NCI-H2196 treated with DMSO at 0.1 percent for 48 hours (cell line): ENCODE measurements around the gene AMPH.
A peak's percentile ranks its signal among the peaks of the same experiment; 100 is the strongest.
"Not testable (repeated sequence)": the region's sequence is repeated elsewhere in the genome, so short reads cannot be mapped to it uniquely, and the experiment has no call there.

Experiments
- DNase-seq: peaks from one replicate; lab custom pipeline; 2025; ENCODE audit not compliant: unreplicated experiment; lab: John Stamatoyannopoulos, UW

Gene AMPH

DNA sequence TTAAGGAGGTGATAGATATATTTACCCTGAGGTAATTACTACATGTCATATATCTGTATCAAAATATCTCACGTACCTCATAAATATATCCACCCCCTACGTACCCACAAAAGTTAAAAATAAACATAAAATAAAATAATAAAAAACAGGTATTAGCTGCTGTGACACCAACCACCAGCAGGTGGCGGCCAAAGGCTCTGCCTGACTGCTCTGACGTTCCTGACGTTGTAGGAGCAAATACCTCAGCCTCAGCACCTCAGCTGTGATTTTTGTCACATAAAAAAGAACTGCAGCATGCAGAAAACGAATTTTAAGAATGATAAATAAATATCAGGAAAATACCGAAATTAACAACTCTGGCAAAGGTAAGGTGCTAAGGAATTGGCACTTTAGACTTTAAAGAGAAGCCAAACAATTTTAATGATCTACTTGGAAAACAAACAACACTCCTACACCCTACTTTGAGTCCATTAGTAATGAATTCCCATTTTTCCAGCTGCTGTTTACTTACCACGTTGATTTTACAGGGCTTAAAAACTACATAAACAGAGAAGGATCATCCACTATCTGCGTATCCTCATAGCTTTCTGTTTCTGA, 232.3 kb downstream of the AMPH start:
- DNase-seq, result peak; percentile 13

DNA sequence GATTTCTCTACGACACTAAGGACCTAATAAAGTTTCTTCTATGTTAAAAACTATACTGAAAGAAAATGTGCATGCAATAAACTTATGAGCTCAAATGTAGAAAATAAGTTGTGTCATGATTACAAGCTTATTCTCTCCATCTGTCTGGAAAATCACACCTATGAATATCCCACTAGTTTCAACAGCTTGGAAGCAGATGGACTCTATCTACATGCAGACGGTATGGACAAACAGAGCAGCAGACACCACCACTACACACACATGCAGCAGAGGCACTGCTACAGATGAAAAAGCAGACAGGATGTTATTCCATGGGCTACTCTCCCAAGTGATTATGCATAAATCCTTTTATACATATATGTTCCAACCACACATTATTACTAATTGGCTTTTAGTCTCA, 234.3 kb downstream of the AMPH start:
- DNase-seq, result no peak

DNA sequence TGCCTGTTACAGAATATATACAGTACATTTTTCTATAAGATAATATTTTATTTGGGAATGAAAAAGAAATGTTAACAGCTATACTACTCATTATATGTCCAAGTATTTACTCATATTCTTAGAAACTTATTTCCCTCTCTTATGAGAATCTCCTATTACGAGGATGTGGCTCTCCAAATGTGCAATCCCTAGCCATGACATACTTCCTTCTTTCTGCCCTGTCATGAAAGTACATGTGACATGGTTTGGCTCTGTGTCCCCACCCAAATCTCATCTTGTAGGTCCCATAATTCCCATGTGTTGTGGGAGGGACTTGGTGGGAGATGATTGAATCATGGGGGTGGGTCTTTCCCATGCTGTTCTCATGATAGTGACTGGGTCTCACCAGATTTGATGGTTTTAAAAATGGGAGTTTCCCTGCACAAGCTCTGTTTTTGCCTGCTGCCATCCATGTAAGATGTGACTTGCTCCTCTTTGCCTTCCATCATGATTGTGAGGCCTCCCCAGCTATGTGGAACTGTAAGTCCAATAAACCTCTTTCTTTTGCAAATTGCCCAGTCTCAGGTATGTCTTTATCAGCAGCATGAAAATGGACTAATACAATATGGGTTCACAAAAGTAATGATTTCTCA, 235.1 kb downstream of the AMPH start:
- not testable (repeated sequence) for DNase-seq

DNA sequence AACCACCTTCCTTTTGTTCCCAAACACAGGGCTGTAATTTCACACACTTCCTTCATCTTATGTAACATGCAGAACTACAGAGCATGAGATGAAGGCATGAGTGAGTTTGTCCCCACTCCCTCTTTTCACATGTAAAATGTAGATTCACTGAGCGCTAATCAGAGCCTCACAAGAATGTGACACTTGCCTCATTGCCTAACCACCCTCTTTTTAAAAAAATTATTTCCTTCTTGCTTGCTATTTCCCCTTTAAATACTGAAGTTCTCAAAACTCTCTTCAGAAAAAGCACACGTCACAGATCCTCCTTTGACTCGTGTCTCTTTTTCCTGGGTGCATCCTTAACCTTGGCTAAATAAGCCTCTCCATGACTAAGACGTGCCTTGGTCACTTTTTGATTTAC, 236.5 kb downstream of the AMPH start:
- no peak for DNase-seq

DNA sequence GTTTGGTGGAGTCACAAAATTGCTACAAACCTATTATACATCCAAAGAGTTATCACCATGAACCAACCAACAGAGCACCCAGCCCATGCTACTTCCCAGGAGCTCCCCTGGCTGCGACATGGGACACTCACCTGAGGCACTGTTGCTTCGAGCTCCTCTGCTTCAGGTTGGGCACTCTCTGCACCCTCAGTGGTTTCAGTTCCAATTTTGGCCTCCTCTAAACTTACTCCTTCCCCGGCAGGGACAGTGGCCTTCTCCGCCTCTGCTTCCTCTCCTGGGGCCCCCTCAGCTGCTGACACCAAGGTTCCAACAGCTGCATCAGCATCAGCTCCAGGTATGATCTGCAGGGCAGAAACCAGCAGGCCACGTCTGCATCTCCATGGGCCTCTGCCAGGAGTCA, 237.3 kb downstream of the AMPH start:
- no peak for DNase-seq

- no peak for DNase-seq
Observed at GRCh38 chr7:38391751-38392150, 239.4 kb downstream of the AMPH start.

DNA sequence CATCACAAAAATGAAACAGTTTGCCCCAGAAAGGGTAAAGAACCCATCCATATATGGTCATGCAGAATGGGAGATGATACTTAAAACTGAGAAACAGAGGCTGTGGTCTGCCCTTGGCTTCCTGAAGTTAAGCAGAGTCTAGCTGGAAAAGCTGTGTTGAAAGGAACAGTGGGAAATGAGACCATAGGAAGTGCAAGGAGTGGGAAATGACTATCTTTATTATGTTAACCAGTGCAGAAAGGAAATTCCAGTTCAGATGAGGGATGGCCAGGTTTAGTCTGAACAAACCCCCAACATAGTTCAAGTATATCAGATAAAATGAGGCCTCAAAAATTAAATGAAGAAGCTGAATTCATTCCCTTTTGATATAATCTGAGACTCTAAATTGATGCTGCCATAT, 245.5 kb downstream of the AMPH start:
- no peak for DNase-seq

GRCh38 chr7:38383281-38383680, 247.9 kb downstream of the AMPH start:
- no peak for DNase-seq

GRCh38 chr7:38382684-38383083, 248.5 kb downstream of the AMPH start:
- DNase-seq, result no peak

DNA sequence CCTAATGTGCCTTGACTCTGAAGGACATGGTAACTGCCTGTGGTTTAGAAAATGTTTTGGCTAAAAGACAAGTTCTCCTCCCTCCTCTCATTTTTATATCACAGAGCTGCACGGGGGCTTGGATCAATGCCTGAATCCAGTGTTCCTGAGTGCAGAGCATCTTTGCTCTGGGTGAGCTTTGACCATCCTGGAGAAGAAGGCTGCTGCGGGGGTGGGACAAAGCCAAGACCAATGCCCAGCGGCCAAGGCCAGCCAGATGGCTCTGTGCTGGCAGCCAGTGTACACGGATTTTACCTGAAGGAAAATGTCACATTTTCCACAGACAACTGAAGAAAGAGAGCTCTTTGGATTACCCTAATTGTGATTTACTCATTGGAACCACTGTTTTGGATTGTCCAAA, 255.7 kb downstream of the AMPH start:
- no peak for DNase-seq

GRCh38 chr7:38374507-38374906, 256.7 kb downstream of the AMPH start:
- DNase-seq, result no peak

DNA sequence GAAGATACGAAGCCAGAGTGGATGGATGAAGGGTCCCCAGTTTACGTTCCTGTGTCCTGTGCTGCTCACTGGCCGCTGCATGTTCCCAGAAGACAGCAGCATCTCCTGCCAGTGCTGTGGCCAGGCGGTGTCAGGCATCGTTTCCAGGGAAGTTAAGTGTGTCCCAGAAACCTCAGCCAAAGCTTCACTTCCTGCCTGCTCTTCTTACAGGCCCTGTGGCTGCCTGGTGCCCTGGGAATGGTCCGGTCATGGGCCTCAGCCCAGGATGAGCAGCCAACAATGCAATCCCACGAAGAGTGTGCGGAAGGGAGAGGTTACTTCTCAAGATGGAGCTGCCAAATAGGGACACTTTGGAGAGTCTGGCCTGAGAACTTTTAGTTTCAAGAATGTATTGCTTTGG, 258.0 kb downstream of the AMPH start:
- DNase-seq, result no peak

GRCh38 chr7:38372290-38372689, 258.9 kb downstream of the AMPH start:
- no peak for DNase-seq

- no peak for DNase-seq
Observed at GRCh38 chr7:38369816-38370493, 261.2 kb downstream of the AMPH start.

DNA sequence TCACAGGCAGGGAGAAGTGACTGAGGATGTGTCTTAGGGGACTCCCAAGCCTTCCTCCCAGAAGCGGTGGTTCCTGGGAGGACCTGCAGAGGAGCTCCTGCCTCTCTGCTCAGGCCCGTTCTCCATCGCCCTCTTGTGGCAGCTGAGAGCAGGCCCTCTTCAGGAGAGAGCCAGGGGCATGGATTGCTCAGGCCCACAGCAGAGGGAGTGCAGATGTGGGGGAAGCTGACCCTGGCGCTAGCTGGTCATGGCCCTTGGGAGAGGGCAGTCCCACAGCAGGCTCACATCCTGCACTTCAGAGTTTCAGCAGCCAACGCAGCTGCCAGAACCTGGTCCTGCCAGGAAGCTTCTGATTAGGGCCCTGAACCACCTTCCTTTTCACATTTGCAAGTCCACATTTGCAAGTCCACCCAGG, 263.0 kb downstream of the AMPH start:
- peak; percentile 27 for DNase-seq

DNA sequence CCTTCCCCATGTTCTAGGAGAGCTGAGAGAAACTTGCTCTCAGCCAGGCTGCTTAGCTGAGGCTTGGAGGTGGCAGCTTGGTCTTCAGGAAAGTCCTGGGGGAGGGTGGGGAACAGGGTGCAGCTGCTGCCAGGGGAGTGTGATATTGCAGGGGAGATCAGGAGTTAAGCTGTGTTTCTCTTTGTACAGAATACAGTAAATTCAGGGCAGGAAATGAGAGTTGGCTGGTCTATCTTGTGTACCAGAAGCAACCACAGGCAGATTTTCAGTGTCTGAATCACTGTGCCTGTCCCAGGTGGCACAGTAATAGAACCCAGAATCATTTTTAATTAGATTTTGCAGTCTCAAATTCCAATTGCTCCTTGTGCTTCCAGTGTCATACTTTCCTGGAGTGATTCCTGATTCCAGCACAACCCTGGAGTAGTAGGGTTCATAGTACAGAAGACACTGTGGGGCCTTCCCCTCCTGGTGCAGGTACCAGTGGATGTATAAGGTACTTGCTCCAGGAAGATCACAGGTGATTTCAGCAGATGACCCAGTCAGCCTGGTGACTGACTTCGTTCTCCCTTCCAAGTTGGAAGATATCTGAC, 263.8 kb downstream of the AMPH start:
- no peak for DNase-seq

DNA sequence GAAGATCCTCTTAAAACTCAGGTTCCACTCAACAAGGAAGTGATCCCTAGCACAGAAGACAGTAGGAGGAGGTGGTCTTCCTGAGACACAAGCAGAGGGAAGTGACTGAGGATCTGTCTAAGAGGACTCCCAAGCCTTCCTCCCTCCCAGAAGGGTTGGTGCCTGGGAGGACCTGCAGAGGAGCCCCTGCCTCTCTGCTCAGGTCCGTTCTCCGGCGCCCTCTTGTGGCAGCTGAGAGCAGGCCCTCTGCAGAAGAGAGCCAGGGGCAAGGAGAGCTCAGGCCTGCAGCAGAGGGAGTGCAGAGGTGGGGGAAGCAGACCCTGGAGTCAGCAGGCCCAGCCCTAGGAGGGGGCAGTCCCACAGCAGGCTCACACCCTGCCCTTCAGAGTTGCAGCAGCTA, 267.8 kb downstream of the AMPH start:
- not testable (repeated sequence) for DNase-seq

- not testable (repeated sequence) for DNase-seq
Observed at GRCh38 chr7:38362611-38363237, 268.4 kb downstream of the AMPH start.

- DNase-seq, result no peak
Observed at GRCh38 chr7:38360776-38361175, 270.4 kb downstream of the AMPH start.

DNA sequence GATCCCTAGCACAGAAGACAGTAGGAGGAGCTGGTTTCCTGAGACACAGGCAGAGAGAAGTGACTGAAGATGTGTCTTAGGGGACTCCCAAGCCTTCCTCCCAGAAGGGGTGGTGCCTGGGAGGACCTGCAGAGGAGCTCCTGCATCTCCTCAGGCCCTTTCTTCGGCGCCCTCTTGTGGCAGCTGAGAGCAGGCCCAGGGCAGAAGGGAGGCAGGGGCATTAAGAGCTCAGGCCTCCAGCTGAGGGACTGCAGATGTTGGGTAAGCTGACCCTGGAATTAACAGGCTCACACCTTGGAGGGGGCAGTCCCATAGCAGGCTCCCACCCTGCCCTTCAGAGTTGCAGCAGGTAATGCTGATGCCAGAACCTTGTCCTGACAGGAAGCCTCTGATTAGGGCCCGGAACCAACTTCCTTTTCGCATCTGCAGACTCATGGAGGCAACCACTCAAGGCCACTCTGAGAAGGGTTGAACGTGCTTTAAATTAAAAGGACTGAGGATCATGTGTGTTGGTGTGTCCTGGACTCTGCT, 272.0 kb downstream of the AMPH start:
- DNase-seq, result not testable (repeated sequence)

- DNase-seq, result not testable (repeated sequence)
Observed at GRCh38 chr7:38358273-38358831, 272.8 kb downstream of the AMPH start.
